Body of pancreas (tissue), 4 donors: ENCODE measurements around the gene MAML3. TPM values are rescaled to one million over a fixed set of nuclear protein-coding genes. Genes with fewer than 3 reads are reported as not detected.

Source experiments
- ATAC-seq: fragments of 150-250 bp; one replicate; pipeline ENCODE4 v1.9.1; 2016
- DNase-seq, 4 donors: peaks; one replicate each; pipeline ENCODE4 v3.0.0-alpha.2; 2019
- H3K27ac ChIP-seq, 4 donors: fragments of 200-600 bp; sonication (generic); 1 replicate in 3 of 4; 2 replicates in 1 of 4; pipeline versions ENCODE4 v1.5.1 to v1.6.1; 2016 to 2019; ENCODE audit warnings: mild to moderate bottlenecking in 1 of 4, mixed read lengths in 1 of 4, moderate library complexity in 1 of 4
- H3K27me3 ChIP-seq, 2 donors: fragments of 200-600 bp; sonication (generic); one replicate each; pipeline ENCODE4 v1.6.0; 2016; ENCODE audit warnings: mild to moderate bottlenecking in 1 of 2
- H3K36me3 ChIP-seq, 2 donors: fragments of 200-600 bp; sonication (generic); replicated peaks in 1 of 2; 2 replicates each; pipeline ENCODE4 v1.5.1; 2016; ENCODE audit warnings: low read depth in 2 of 2; ENCODE audit not compliant: insufficient read depth in 1 of 2
- H3K4me1 ChIP-seq: fragments of 200-600 bp; sonication (generic); one replicate; pipeline ENCODE4 v1.6.0; 2016
- H3K4me3 ChIP-seq, 2 donors: fragments of 200-600 bp; sonication (generic); 1 replicate in 1 of 2; 2 replicates in 1 of 2; pipeline ENCODE4 v1.5.1; 2016 to 2019
- H3K9me3 ChIP-seq, 3 donors: fragments of 200-600 bp; sonication (generic); 1 replicate in 2 of 3; 2 replicates in 1 of 3; pipeline ENCODE4 v1.5.1; 2016
- POLR2A ChIP-seq, 3 donors: fragments of 450-650 bp; IDR thresholded peaks; one replicate each; pipeline ENCODE4 v1.6.1; 2016; ENCODE audit warnings: antibody characterized with exemption in 3 of 3, mild to moderate bottlenecking in 2 of 3
- WGBS, 2 donors: methylation state at CpG; one replicate each; pipeline ENCODE4 v1.1.5; 2017; 5-methylcytosine and 5-hydroxymethylcytosine counted together
- intact Hi-C: fragments of 100-400 bp; cut with DNase I; formaldehyde crosslinking; loops from one replicate; pipeline ENCODE4 v1.15.1; 2023
- total RNA-seq, 2 donors: library from RNA; depleted of rRNA; stranded (reverse); fragments of >200 nt; gene quantifications; one replicate each; pipeline ENCODE4 v1.1.0, GENCODE V29; 2016
- TF ChIP-seq, protein P1 (sequence below), 7 experiments: fragments of 450-650 bp in 4 of 7; fragments of 200-600 bp in 3 of 7; sonication (generic) in 3 of 7; IDR thresholded peaks; one replicate each; pipeline ENCODE4 v1.5.1; 2016 to 2019; ENCODE audit warnings: antibody characterized with exemption in 7 of 7

MAML3 gene
- total RNA-seq, 2 donors from 2014 or later, result 11.2 to 11.4 TPM

DNA sequence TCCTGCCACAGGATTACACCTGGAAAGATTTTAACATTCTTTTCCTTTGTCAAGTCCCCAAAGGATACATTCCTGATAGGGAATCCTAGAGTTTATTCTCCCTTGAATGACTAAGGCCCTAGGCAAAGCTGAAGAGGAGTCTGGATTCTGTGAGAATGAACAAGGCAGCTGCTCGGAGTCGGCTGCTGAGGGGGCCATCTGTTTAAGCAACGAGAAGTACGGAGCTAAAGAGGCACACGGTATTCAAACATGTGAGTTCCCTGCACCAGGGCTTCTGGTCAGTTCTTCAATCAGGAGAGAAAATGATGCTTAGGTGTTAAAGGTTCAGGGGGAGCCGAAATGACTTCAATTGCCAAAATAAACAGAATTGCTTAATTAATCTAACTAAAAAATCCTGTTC, 390.8 kb downstream of the MAML3 start:
- Histone ChIP-seq H3K27me3 (no peaks in the 10 kb centered on the region), H3K4me3 (no peak overlapping the region), H3K9me3 (no peaks in the 10 kb centered on the region), H3K27ac (peak overlapping the region in 2 of 4 donors; percentile 19 to 38), H3K4me1 (no peaks in the 10 kb centered on the region), H3K36me3 (no peaks in the 10 kb centered on the region)
- 64 to 81% methylated on average over 6 of the region's 6 CpGs for WGBS, 2 donors
- no peak for TF ChIP-seq POLR2A (IDR thresholded peaks at IDR 0.05)
- TF ChIP-seq, protein P1, sequence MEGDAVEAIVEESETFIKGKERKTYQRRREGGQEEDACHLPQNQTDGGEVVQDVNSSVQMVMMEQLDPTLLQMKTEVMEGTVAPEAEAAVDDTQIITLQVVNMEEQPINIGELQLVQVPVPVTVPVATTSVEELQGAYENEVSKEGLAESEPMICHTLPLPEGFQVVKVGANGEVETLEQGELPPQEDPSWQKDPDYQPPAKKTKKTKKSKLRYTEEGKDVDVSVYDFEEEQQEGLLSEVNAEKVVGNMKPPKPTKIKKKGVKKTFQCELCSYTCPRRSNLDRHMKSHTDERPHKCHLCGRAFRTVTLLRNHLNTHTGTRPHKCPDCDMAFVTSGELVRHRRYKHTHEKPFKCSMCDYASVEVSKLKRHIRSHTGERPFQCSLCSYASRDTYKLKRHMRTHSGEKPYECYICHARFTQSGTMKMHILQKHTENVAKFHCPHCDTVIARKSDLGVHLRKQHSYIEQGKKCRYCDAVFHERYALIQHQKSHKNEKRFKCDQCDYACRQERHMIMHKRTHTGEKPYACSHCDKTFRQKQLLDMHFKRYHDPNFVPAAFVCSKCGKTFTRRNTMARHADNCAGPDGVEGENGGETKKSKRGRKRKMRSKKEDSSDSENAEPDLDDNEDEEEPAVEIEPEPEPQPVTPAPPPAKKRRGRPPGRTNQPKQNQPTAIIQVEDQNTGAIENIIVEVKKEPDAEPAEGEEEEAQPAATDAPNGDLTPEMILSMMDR (IDR thresholded peaks at IDR 0.05), result no peak
- intact Hi-C loops, result no loop called here
- no peak for ATAC-seq
- DNase-seq, result no peak

DNA sequence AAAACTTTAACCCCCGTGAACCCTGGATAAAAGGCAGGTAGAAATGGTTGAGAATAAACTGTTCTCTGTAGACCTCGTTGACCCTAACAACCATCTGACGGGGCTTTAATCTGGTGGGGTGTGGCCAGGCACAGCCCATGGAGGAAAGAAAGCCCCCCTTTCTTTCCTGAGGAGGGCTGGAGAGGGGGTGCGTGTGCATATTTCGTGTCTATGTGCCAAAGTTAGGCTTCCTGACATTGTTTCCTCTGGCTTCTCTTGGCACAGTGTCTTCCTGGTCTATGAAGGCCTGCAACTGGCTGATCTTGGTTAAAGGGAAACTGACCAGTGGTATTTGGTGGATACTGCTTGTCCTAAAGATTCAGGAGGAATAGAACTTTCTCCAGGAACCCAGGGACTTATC, 391.3 kb downstream of the MAML3 start:
- no peaks in the 10 kb centered on the region for H3K36me3 ChIP-seq
- no peak for DNase-seq
- WGBS, 2 donors, result 74 to 80% methylated on average over 5 of the region's 5 CpGs
- no peaks in the 10 kb centered on the region for H3K9me3 ChIP-seq
- no peak for TF ChIP-seq POLR2A (IDR thresholded peaks at IDR 0.05)
- TF ChIP-seq, protein P1 (IDR thresholded peaks at IDR 0.05), result no peak
- intact Hi-C loops, result no loop called here
- H3K4me1 ChIP-seq, result no peaks in the 10 kb centered on the region
- peak; percentile 62 for ATAC-seq
- H3K27ac ChIP-seq, result peak overlapping the region in 1 of 4 donors; percentile 19
- H3K4me3 ChIP-seq, result no peak overlapping the region
- H3K27me3 ChIP-seq, result no peaks in the 10 kb centered on the region

DNA sequence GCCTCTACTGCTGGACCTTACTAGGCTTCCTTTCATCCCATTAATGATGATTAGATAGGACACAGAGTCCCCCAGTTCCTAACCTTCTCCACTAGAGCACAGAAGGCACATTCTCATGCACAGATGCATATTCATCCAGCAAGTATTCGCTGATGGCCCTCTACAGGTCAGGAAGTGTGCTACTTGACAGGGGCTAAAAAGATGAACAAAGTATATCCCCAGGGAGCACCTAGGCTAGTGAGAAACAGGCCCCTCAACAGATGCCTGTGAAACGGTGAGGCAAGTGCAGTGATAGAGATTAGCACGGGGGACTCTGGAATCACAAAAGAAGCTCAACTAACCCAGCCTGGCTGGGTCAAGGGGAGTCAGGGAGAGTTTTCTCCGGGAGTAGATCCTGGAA, 392.5 kb downstream of the MAML3 start:
- 50 to 62% methylated on average over 4 of the region's 4 CpGs for WGBS, 2 donors
- ATAC-seq, result no peak

DNA sequence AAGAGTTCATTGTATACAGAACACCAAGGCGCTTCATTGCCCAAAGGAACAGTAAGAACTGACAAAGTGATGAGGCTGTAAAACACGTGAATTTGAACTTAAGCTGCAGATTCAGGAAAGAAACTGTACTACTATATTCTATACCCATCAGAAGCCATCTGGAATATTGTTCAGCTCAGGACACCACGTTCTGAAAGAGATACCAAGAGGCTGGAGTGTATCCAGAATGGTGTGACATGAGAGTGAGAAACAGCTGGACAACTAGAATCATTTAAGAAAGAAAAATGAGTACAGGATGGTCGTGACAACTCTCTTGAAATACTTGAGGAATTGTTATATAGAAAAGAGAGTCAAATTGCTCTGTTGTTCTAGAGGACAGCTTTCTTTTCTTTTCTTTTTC, 393.4 kb downstream of the MAML3 start:
- Histone ChIP-seq H3K27me3 (no peaks in the 10 kb centered on the region), H3K9me3 (no peaks in the 10 kb centered on the region), H3K4me3 (no peak overlapping the region), H3K4me1 (peaks cover 7% of the 10 kb centered on the region), H3K27ac (no peak overlapping the region), H3K36me3 (no peaks in the 10 kb centered on the region)
- ATAC-seq, result no peak
- no peak for DNase-seq
- WGBS, 2 donors, result 87 to 89% methylated on average over 4 of the region's 4 CpGs
- intact Hi-C loops, result no loop called here
- TF ChIP-seq, protein P1 (IDR thresholded peaks at IDR 0.05), result no peak
- no peak for TF ChIP-seq POLR2A (IDR thresholded peaks at IDR 0.05)

More for the DNA sequence above, 392.5 kb downstream of the MAML3 start:
- no peak overlapping the region for H3K4me3 ChIP-seq
- peaks cover 7% of the 10 kb centered on the region for H3K4me1 ChIP-seq
- no peak for DNase-seq
- no peak overlapping the region for H3K27ac ChIP-seq
- H3K9me3 ChIP-seq, result no peaks in the 10 kb centered on the region
- intact Hi-C loops, result no loop called here
- no peaks in the 10 kb centered on the region for H3K27me3 ChIP-seq
- H3K36me3 ChIP-seq, result no peaks in the 10 kb centered on the region
- TF ChIP-seq, protein P1 (IDR thresholded peaks at IDR 0.05), result peak in 3 of 7 experiments; percentile 14 to 38 (median 23)
- TF ChIP-seq POLR2A (IDR thresholded peaks at IDR 0.05), result no peak

DNA sequence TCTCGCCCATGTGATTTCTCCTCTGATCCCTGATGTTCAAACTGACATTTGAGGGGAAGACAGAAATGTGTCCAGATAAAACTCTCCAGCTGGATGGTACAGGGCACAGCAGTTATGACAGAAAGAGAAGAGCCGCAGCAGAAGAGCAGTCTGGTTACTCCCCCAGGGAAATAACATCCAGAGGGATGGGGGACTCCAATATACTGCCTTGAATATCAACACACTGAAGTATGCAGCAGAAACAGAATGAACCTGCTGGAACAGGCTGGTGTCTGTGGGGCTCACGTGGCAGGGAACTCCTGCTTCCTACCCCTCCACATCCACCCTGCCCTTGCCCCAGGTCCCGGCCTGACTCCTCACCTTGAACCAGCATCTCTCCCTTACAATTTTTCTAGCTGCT, 394.9 kb downstream of the MAML3 start:
- Histone ChIP-seq H3K4me1 (peaks cover 7% of the 10 kb centered on the region), H3K27me3 (no peaks in the 10 kb centered on the region), H3K27ac (no peak overlapping the region), H3K4me3 (no peak overlapping the region), H3K36me3 (no peaks in the 10 kb centered on the region), H3K9me3 (no peaks in the 10 kb centered on the region)
- DNase-seq (no peak), ATAC-seq (no peak)
- intact Hi-C loops, result no loop called here
- 90 to 95% methylated on average over 4 of the region's 4 CpGs for WGBS, 2 donors
- TF ChIP-seq, protein P1 (IDR thresholded peaks at IDR 0.05), result no peak
- no peak for TF ChIP-seq POLR2A (IDR thresholded peaks at IDR 0.05)
